Superior temporal gyrus (tissue), 1 donor: Measurements from ENCODE around the gene DCC.
A peak's percentile ranks its signal among the peaks of the same experiment; 100 is the strongest.

ENCODE experiments used
- DNase-seq: peaks from one replicate; pipeline ENCODE4 v3.0.0-alpha.2; 2016; ENCODE audit errors: extremely low spot score

Gene DCC

GRCh38 chr18:52339891-52340371, at the start of gene DCC:
Gene DCC, plus strand, starts transcription at chr18:52340197. Its CDS starts 591 bp downstream, at chr18:52340788.
- peak; percentile 86 for DNase-seq

- DNase-seq = no peak
Measured at GRCh38 chr18:52310651-52311050, 29.3 kb upstream of the DCC start.

- DNase-seq = no peak
Measured at GRCh38 chr18:52311331-52311730, 28.7 kb upstream of the DCC start.

GRCh38 chr18:52312346-52312745, 27.7 kb upstream of the DCC start:
- no peak for DNase-seq

GRCh38 chr18:52313213-52313612, 26.8 kb upstream of the DCC start:
- DNase-seq = no peak

GRCh38 chr18:52319424-52319983, 20.5 kb upstream of the DCC start:
- no peak for DNase-seq

- DNase-seq = no peak
Measured at GRCh38 chr18:52322307-52322706, 17.7 kb upstream of the DCC start.

GRCh38 chr18:52323802-52324201, 16.2 kb upstream of the DCC start:
- no peak for DNase-seq

GRCh38 chr18:52325997-52326396, 14.0 kb upstream of the DCC start:
- DNase-seq = no peak

GRCh38 chr18:52333860-52334259, 6.1 kb upstream of the DCC start:
- DNase-seq = no peak

GRCh38 chr18:52334307-52334706, 5.7 kb upstream of the DCC start:
- DNase-seq = no peak

GRCh38 chr18:52334896-52335295, 5.1 kb upstream of the DCC start:
- no peak for DNase-seq

- no peak for DNase-seq
Measured at GRCh38 chr18:52337276-52337675, 2.7 kb upstream of the DCC start.

GRCh38 chr18:52340406-52341102, 557 bp downstream of the DCC start:
- peak; percentile 29 for DNase-seq

GRCh38 chr18:52341103-52341432, 1.1 kb downstream of the DCC start:
- DNase-seq = no peak

GRCh38 chr18:52341608-52342381, 1.8 kb downstream of the DCC start:
- DNase-seq = peak; percentile 62

- peak; percentile 38 for DNase-seq
Measured at GRCh38 chr18:52342456-52342855, 2.5 kb downstream of the DCC start.

- peak; percentile 92 for DNase-seq
Measured at GRCh38 chr18:52343138-52343537, 3.1 kb downstream of the DCC start.

GRCh38 chr18:52343731-52344340, 3.8 kb downstream of the DCC start:
- no peak for DNase-seq

- no peak for DNase-seq
Measured at GRCh38 chr18:52344881-52345280, 4.9 kb downstream of the DCC start.

GRCh38 chr18:52345428-52345827, 5.4 kb downstream of the DCC start:
- no peak for DNase-seq

- no peak for DNase-seq
Measured at GRCh38 chr18:52348209-52348608, 8.2 kb downstream of the DCC start.

GRCh38 chr18:52349498-52349897, 9.5 kb downstream of the DCC start:
- no peak for DNase-seq
